Vagina (tissue), 2 donors: ENCODE results near the gene GABBR2.

Experiments used
- POLR2A ChIP-seq, 2 donors: fragments of 450-650 bp; IDR thresholded peaks; one replicate each; pipeline ENCODE4 v1.6.1; 2017; ENCODE audit warnings: antibody characterized with exemption in 2 of 2, mild to moderate bottlenecking in 2 of 2, moderate library complexity in 2 of 2
- TF ChIP-seq, protein P1 (sequence below), 3 experiments: fragments of 450-650 bp in 2 of 3; fragments of 200-600 bp in 1 of 3; sonication (generic) in 1 of 3; IDR thresholded peaks; one replicate each; pipeline ENCODE4 v1.5.1; 2017 to 2019; ENCODE audit warnings: antibody characterized with exemption in 3 of 3, mild to moderate bottlenecking in 2 of 3, moderate library complexity in 2 of 3

- no peak for TF ChIP-seq POLR2A (IDR thresholded peaks at IDR 0.05)
- TF ChIP-seq, protein P1, sequence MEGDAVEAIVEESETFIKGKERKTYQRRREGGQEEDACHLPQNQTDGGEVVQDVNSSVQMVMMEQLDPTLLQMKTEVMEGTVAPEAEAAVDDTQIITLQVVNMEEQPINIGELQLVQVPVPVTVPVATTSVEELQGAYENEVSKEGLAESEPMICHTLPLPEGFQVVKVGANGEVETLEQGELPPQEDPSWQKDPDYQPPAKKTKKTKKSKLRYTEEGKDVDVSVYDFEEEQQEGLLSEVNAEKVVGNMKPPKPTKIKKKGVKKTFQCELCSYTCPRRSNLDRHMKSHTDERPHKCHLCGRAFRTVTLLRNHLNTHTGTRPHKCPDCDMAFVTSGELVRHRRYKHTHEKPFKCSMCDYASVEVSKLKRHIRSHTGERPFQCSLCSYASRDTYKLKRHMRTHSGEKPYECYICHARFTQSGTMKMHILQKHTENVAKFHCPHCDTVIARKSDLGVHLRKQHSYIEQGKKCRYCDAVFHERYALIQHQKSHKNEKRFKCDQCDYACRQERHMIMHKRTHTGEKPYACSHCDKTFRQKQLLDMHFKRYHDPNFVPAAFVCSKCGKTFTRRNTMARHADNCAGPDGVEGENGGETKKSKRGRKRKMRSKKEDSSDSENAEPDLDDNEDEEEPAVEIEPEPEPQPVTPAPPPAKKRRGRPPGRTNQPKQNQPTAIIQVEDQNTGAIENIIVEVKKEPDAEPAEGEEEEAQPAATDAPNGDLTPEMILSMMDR (IDR thresholded peaks at IDR 0.05): no peak
Observed at GRCh38 chr9:98362624-98363252, 346.0 kb downstream of the GABBR2 start.
